Esophagus squamous epithelium (tissue), 5 donors: ENCODE measurements around the gene STOML1. TPM values are rescaled to one million over a fixed set of nuclear protein-coding genes. Genes with fewer than 3 reads are reported as not detected.
A peak's percentile ranks its signal among the peaks of the same experiment; 100 is the strongest.

ENCODE experiments used
- DNase-seq: peaks from one replicate; lab custom pipeline; 2025; lab: John Stamatoyannopoulos, UW
- H3K27ac ChIP-seq, 4 donors: fragments of 200-600 bp; sonication (generic); one replicate each; pipeline ENCODE4 v1.5.1; 2016 to 2019; ENCODE audit warnings: mild to moderate bottlenecking in 1 of 4
- H3K27me3 ChIP-seq, 4 donors: fragments of 200-600 bp; sonication (generic); 1 replicate in 3 of 4; 2 replicates in 1 of 4; pipeline versions ENCODE4 v1.5.1 to v1.6.0; 2017 to 2021; ENCODE audit warnings: antibody characterized with exemption in 1 of 4
- H3K36me3 ChIP-seq, 3 donors: fragments of 200-600 bp; sonication (generic); one replicate each; pipeline ENCODE4 v1.5.1; 2016 to 2019
- H3K4me1 ChIP-seq, 3 donors: fragments of 200-600 bp; sonication (generic); one replicate each; pipeline ENCODE4 v1.5.1; 2017 to 2019
- H3K4me3 ChIP-seq, 4 donors: fragments of 200-600 bp; sonication (generic); 1 replicate in 3 of 4; 2 replicates in 1 of 4; pipeline ENCODE4 v1.5.1; 2016 to 2019; ENCODE audit warnings: mild to moderate bottlenecking in 2 of 4, moderate library complexity in 1 of 4
- H3K9me3 ChIP-seq, 3 donors: fragments of 200-600 bp; sonication (generic); one replicate each; pipeline ENCODE4 v1.5.1; 2016 to 2019
- POLR2A ChIP-seq, 4 donors: fragments of 450-650 bp; IDR thresholded peaks; one replicate each; pipeline ENCODE4 v1.6.1; 2017; ENCODE audit warnings: antibody characterized with exemption in 4 of 4, mild to moderate bottlenecking in 4 of 4, moderate library complexity in 3 of 4
- WGBS, 2 donors: methylation state at CpG; one replicate each; pipeline ENCODE4 v1.1.5; 2018; 5-methylcytosine and 5-hydroxymethylcytosine counted together
- intact Hi-C: fragments of 100-400 bp; cut with DNase I; formaldehyde crosslinking; loops from one replicate; pipeline ENCODE4 v1.15.0; 2022
- total RNA-seq, 4 donors: library from RNA; depleted of rRNA; stranded (reverse); fragments of >200 nt; gene quantifications; one replicate each; pipeline ENCODE4 v1.1.0, GENCODE V29; 2016
- TF ChIP-seq, protein P1 (sequence below), 6 experiments: fragments of 450-650 bp in 4 of 6; fragments of 200-600 bp in 2 of 6; sonication (generic) in 2 of 6; IDR thresholded peaks; one replicate each; pipeline ENCODE4 v1.5.1; 2016 to 2019; ENCODE audit warnings: antibody characterized with exemption in 6 of 6, mild to moderate bottlenecking in 4 of 6, moderate library complexity in 4 of 6
- donor health status: DM: yes; HTN: yes; CAD: no.

The STOML1 gene
- total RNA-seq, 4 donors from 2014 or later: 8.3 to 14.8 (median 11.1) TPM

DNA sequence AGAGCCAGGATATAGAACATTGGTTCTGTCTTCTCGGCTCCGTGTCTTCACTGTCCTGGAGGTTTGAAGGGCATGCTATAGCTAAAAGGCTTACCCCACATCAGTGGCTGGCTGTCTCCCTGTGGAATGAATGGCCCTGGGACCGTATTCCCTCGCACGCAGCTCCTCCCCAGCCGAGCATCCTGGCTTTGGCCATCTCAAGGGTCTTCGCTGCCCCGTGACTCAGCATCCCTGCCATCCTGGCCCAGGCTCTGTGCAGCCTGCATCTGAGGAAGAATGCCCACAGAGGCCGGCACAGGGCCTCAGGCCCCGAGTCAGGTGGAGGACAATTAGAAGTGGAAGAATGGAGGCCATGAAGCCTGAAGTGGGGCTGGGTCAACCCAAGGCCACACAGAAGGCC lies 54.8 kb downstream of the STOML1 start:
- TF ChIP-seq, protein P1, sequence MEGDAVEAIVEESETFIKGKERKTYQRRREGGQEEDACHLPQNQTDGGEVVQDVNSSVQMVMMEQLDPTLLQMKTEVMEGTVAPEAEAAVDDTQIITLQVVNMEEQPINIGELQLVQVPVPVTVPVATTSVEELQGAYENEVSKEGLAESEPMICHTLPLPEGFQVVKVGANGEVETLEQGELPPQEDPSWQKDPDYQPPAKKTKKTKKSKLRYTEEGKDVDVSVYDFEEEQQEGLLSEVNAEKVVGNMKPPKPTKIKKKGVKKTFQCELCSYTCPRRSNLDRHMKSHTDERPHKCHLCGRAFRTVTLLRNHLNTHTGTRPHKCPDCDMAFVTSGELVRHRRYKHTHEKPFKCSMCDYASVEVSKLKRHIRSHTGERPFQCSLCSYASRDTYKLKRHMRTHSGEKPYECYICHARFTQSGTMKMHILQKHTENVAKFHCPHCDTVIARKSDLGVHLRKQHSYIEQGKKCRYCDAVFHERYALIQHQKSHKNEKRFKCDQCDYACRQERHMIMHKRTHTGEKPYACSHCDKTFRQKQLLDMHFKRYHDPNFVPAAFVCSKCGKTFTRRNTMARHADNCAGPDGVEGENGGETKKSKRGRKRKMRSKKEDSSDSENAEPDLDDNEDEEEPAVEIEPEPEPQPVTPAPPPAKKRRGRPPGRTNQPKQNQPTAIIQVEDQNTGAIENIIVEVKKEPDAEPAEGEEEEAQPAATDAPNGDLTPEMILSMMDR (IDR thresholded peaks at IDR 0.05): no peak
- TF ChIP-seq POLR2A (IDR thresholded peaks at IDR 0.05): no peak
- intact Hi-C loops: no loop called here
- Histone ChIP-seq H3K27ac (no peak overlapping the region), H3K4me1 (peaks cover 11 to 52% (median 33%) of the 10 kb centered on the region in 3 donors), H3K4me3 (no peak overlapping the region), H3K36me3 (no peaks in the 10 kb centered on the region), H3K9me3 (no peaks in the 10 kb centered on the region), H3K27me3 (no peaks in the 10 kb centered on the region)
- no peak for DNase-seq
- 48% methylated on average over 3 of the region's 10 CpGs; no CpG with 5 or more reads in 1 of the 2 donors for WGBS, 2 donors

DNA sequence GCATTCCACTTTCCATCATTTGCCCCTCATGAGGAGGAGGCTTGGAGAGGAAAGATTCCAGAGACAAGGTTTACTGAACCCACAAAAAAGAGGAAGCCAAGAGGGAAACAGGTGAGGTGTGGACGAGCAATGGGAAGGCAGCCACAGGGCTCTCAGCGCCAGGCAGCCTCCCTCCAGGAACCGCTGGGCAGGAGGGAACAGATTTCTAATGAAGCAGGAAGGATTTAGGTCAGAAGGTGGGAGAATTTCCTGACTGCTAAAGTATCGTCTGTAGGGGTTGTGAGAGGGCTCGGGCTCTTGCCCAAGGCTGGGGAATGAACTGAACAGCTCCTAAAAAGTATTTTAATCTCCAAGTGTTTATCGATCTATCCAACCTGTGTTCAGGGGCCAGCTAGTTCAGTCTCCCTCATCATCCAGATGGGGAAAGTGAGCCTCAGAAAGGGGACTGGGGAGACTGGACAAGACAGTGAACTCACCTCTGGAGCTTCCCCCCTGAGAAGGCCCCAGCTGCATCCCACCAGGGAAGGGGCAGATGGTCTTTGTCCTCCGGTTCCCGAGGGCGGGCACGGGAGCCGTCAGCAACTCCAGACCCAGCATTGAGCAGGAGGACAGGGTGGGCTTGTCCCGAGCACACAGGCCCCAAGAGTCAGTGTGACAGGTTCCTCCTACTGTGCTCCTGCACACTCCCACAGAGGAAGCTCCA lies 55.4 kb downstream of the STOML1 start:
- intact Hi-C loops: no loop called here
- Histone ChIP-seq H3K9me3 (no peaks in the 10 kb centered on the region), H3K36me3 (no peaks in the 10 kb centered on the region), H3K4me3 (no peak overlapping the region), H3K4me1 (peaks cover 9 to 46% (median 28%) of the 10 kb centered on the region in 3 donors), H3K27me3 (no peaks in the 10 kb centered on the region), H3K27ac (peak overlapping the region in 3 of 4 donors; percentile 1 to 59 (median 30))
- DNase-seq: no peak
- no peak for TF ChIP-seq POLR2A (IDR thresholded peaks at IDR 0.05)
- TF ChIP-seq, protein P1 (IDR thresholded peaks at IDR 0.05): no peak
- 46 to 55% methylated on average over 5 to 7 of the region's 12 CpGs for WGBS, 2 donors

DNA sequence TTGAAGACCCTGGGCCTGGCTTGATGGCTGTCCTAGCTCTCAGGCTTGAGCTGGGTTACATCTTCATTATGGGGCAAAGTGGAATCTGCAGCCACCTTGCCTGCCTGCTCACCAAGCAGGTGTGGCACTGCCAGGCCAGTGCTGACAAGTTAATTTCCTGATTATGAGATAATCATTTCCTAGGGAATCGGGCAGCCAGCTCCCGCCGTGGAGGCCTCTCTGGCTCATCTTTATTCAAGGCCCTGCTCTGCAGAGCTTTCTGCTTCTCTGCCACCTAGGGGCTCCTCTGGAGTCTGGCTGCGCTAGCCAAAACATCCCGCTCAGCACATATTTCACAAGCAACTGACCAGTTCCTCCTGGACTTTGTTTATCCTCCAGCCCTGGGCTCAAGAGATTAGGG lies 55.9 kb downstream of the STOML1 start:
- intact Hi-C loops: no loop called here
- no peak for DNase-seq
- Histone ChIP-seq H3K9me3 (no peaks in the 10 kb centered on the region), H3K4me3 (no peak overlapping the region), H3K36me3 (no peaks in the 10 kb centered on the region), H3K27ac (peak overlapping the region in 2 of 4 donors; percentile 30 to 59), H3K4me1 (peaks cover 8 to 45% (median 23%) of the 10 kb centered on the region in 3 donors), H3K27me3 (no peaks in the 10 kb centered on the region)
- TF ChIP-seq POLR2A (IDR thresholded peaks at IDR 0.05): no peak
- TF ChIP-seq, protein P1 (IDR thresholded peaks at IDR 0.05): no peak
- 20% methylated on average over 2 of the region's 5 CpGs; no CpG with 5 or more reads in 1 of the 2 donors for WGBS, 2 donors

DNA sequence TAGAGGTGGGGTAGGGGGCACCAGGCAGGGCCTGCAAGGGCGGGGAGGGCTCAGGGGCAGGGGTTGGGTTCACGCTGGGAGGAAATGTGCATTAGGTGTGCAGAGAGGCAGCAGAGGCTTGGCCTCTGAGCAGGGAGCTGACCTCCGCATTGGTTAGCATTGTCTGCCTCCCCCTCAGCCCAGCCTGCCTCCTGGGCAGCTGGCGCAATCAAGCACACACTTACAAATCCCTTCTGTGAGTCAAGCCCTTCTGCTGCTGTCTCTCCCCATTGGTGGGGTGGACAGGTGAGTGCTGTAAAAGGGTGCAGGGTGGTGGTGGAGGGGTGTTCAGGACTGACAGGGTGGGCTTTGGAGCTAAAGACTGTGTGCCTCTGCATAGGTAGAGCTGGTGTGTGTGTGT lies 56.5 kb downstream of the STOML1 start:
- no peaks in the 10 kb centered on the region for H3K27me3 ChIP-seq
- intact Hi-C loops: no loop called here
- TF ChIP-seq, protein P1 (IDR thresholded peaks at IDR 0.05): no peak
- TF ChIP-seq POLR2A (IDR thresholded peaks at IDR 0.05): no peak
- H3K36me3 ChIP-seq: no peaks in the 10 kb centered on the region
- no peak for DNase-seq
- H3K27ac ChIP-seq: peak overlapping the region in 1 of 4 donors; percentile 30
- 50 to 82% methylated on average over 2 to 4 of the region's 4 CpGs for WGBS, 2 donors
- H3K4me1 ChIP-seq: peaks cover 2 to 45% (median 18%) of the 10 kb centered on the region in 3 donors
- no peaks in the 10 kb centered on the region for H3K9me3 ChIP-seq
- no peak overlapping the region for H3K4me3 ChIP-seq

DNA sequence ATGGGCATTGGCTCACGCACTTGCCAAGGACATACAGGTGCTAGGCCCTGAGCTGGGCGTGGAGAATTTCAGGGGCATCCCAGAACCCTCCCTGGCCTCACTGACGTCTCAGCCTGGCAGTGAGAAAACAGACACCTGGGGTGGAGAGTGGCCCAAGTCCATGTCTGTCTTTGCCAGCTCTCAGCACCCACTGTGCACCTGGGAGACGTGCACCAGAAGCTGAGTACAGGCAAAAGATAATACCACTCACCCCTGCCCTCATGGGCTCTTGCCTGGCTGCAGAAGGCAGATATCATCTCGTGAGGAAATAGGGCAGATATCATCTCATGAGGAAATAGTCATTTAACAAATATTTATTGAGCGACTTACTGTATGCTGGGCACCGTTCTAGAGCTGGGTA lies 57.8 kb downstream of the STOML1 start:
- H3K9me3 ChIP-seq: no peaks in the 10 kb centered on the region
- DNase-seq: no peak
- no peak overlapping the region for H3K27ac ChIP-seq
- TF ChIP-seq, protein P1 (IDR thresholded peaks at IDR 0.05): no peak
- no peak for TF ChIP-seq POLR2A (IDR thresholded peaks at IDR 0.05)
- 79 to 82% methylated on average over 3 to 6 of the region's 7 CpGs for WGBS, 2 donors
- peaks cover 0 to 4% (median 0%) of the 10 kb centered on the region in 4 donors for H3K27me3 ChIP-seq
- H3K4me1 ChIP-seq: peaks cover 12 to 51% (median 28%) of the 10 kb centered on the region in 3 donors
- intact Hi-C loops: no loop called here
- H3K4me3 ChIP-seq: no peak overlapping the region
- no peaks in the 10 kb centered on the region for H3K36me3 ChIP-seq
